ENCODE results near the gene ULK2.

ULK2 gene

GRCh38 chr17:19744922-19745757, 122.6 kb downstream of the ULK2 start:
- peak; percentile 92 for DNase-seq

GRCh38 chr17:19744492-19744891, 123.2 kb downstream of the ULK2 start:
- DNase-seq, result no peak

GRCh38 chr17:19743101-19744100, 124.3 kb downstream of the ULK2 start:
- DNase-seq, result no peak

GRCh38 chr17:19742495-19742894, 125.2 kb downstream of the ULK2 start:
- no peak for DNase-seq

- DNase-seq, result no peak
Observed at GRCh38 chr17:19741832-19742457, 125.8 kb downstream of the ULK2 start.

- no peak for DNase-seq
Observed at GRCh38 chr17:19740933-19741332, 126.8 kb downstream of the ULK2 start.

- no peak for DNase-seq
Observed at GRCh38 chr17:19739241-19740201, 128.2 kb downstream of the ULK2 start.

GRCh38 chr17:19738757-19739156, 129.0 kb downstream of the ULK2 start:
- no peak for DNase-seq

- no peak for DNase-seq
Observed at GRCh38 chr17:19738073-19738449, 129.7 kb downstream of the ULK2 start.

GRCh38 chr17:19737305-19738072, 130.2 kb downstream of the ULK2 start:
- DNase-seq, result no peak

GRCh38 chr17:19736071-19736470, 131.7 kb downstream of the ULK2 start:
- no peak for DNase-seq

GRCh38 chr17:19733953-19734526, 133.7 kb downstream of the ULK2 start:
- DNase-seq, result no peak

- no peak for DNase-seq
Observed at GRCh38 chr17:19731626-19732025, 136.1 kb downstream of the ULK2 start.

GRCh38 chr17:19730843-19731242, 136.9 kb downstream of the ULK2 start:
- no peak for DNase-seq

GRCh38 chr17:19729900-19730299, 137.8 kb downstream of the ULK2 start:
- DNase-seq, result no peak

GRCh38 chr17:19728084-19728495, 139.6 kb downstream of the ULK2 start:
- peak; percentile 89 for DNase-seq

- peak; percentile 82 for DNase-seq
Observed at GRCh38 chr17:19727501-19728078, 140.1 kb downstream of the ULK2 start.

GRCh38 chr17:19726631-19727376, 140.9 kb downstream of the ULK2 start:
- DNase-seq, result no peak

- DNase-seq, result no peak
Observed at GRCh38 chr17:19725486-19725885, 142.2 kb downstream of the ULK2 start.

Measured in femur (tissue), 1 donor.